ENCODE results near the gene SIM2. TPM values are rescaled to one million over a fixed set of nuclear protein-coding genes. Genes with fewer than 3 reads are reported as not detected.

The SIM2 gene
- total and polyA plus RNA-seq, 3 donors from 2014 or later, result 0.19 to 0.90 (median 0.71) TPM

- intact Hi-C loops (cut with DNase I; ENCODE audit: low total_unique reads), result no loop called here
- DNase-seq, result no peak
- Histone ChIP-seq H3K27me3 (no peaks in the 10 kb centered on the region), H3K4me1 (no peaks in the 10 kb centered on the region), H3K27ac (no peak overlapping the region), H3K36me3 (ENCODE audit: low read depth, missing control alignments) (no peaks in the 10 kb centered on the region), H3K9me3 (no peaks in the 10 kb centered on the region), H3K4me3 (no peak overlapping the region)
- 87 to 89% methylated on average over 18 to 21 of the region's 21 CpGs for WGBS, 2 donors
- no peak for TF ChIP-seq POLR2A (IDR thresholded peaks at IDR 0.05)
- no peak for TF ChIP-seq CTCF (IDR thresholded peaks at IDR 0.05)
Observed at GRCh38 chr21:36791695-36792470, 93.0 kb downstream of the SIM2 start.

- 87 to 91% methylated on average over 6 of the region's 6 CpGs for WGBS, 2 donors
- intact Hi-C loops (cut with DNase I; ENCODE audit: low total_unique reads), result no loop called here
- Histone ChIP-seq H3K4me3 (no peak overlapping the region), H3K36me3 (ENCODE audit: low read depth, missing control alignments) (no peaks in the 10 kb centered on the region), H3K9me3 (no peaks in the 10 kb centered on the region), H3K4me1 (no peaks in the 10 kb centered on the region), H3K27me3 (no peaks in the 10 kb centered on the region), H3K27ac (no peak overlapping the region)
- TF ChIP-seq CTCF (IDR thresholded peaks at IDR 0.05) (no peak), POLR2A (IDR thresholded peaks at IDR 0.05) (no peak)
- no peak for DNase-seq
Observed at GRCh38 chr21:36792505-36792967, 93.6 kb downstream of the SIM2 start.

GRCh38 chr21:36796070-36796469 is 97.2 kb downstream of the SIM2 start:
- intact Hi-C loops (cut with DNase I; ENCODE audit: low total_unique reads), result no loop called here
- Histone ChIP-seq H3K27me3 (no peaks in the 10 kb centered on the region), H3K9me3 (no peaks in the 10 kb centered on the region), H3K36me3 (ENCODE audit: low read depth, missing control alignments) (no peaks in the 10 kb centered on the region), H3K4me3 (no peak overlapping the region), H3K27ac (no peak overlapping the region), H3K4me1 (no peaks in the 10 kb centered on the region)
- no peak for DNase-seq
- TF ChIP-seq CTCF (IDR thresholded peaks at IDR 0.05) (no peak), POLR2A (IDR thresholded peaks at IDR 0.05) (no peak)
- WGBS, 2 donors, result 93 to 96% methylated on average over 2 of the region's 2 CpGs

- H3K27me3 ChIP-seq, result no peaks in the 10 kb centered on the region
- H3K27ac ChIP-seq, result no peak overlapping the region
- H3K4me1 ChIP-seq, result no peaks in the 10 kb centered on the region
- DNase-seq, result no peak
- H3K4me3 ChIP-seq, result no peak overlapping the region
- H3K36me3 ChIP-seq (ENCODE audit: low read depth, missing control alignments), result no peaks in the 10 kb centered on the region
- no peak for TF ChIP-seq CTCF (IDR thresholded peaks at IDR 0.05)
- TF ChIP-seq POLR2A (IDR thresholded peaks at IDR 0.05), result no peak
- intact Hi-C loops (cut with DNase I; ENCODE audit: low total_unique reads), result no loop called here
- no peaks in the 10 kb centered on the region for H3K9me3 ChIP-seq
Observed at GRCh38 chr21:36798491-36798890, 99.6 kb downstream of the SIM2 start.

Other genes with a start within 250 kb of the SIM2 start
- gene CLDN14, start 219.0 kb upstream of the SIM2 start, total RNA-seq, result under 1 TPM; 0.31 TPM
- 0.96 TPM for gene CLDN14, start 219.0 kb upstream of the SIM2 start, polyA plus RNA-seq (ENCODE audit: insufficient read depth, low read depth, low replicate concordance)

Data from testis (tissue), 3 donors.